ENCODE results near the gene LMAN2L.

The LMAN2L gene

GRCh38 chr2:96694816-96695455 lies 44.9 kb downstream of the LMAN2L start:
- no peak overlapping the region for H3K4me2 ChIP-seq (ENCODE audit: insufficient read depth, low read length)
- no peak overlapping the region for H2AFZ ChIP-seq (ENCODE audit: low read depth, low read length)
- no peaks in the 10 kb centered on the region for H3K27me3 ChIP-seq (ENCODE audit: insufficient read depth, low read length, poor library complexity)
- no peak overlapping the region for H3K27ac ChIP-seq (ENCODE audit: low read length)
- TF ChIP-seq, protein P1, sequence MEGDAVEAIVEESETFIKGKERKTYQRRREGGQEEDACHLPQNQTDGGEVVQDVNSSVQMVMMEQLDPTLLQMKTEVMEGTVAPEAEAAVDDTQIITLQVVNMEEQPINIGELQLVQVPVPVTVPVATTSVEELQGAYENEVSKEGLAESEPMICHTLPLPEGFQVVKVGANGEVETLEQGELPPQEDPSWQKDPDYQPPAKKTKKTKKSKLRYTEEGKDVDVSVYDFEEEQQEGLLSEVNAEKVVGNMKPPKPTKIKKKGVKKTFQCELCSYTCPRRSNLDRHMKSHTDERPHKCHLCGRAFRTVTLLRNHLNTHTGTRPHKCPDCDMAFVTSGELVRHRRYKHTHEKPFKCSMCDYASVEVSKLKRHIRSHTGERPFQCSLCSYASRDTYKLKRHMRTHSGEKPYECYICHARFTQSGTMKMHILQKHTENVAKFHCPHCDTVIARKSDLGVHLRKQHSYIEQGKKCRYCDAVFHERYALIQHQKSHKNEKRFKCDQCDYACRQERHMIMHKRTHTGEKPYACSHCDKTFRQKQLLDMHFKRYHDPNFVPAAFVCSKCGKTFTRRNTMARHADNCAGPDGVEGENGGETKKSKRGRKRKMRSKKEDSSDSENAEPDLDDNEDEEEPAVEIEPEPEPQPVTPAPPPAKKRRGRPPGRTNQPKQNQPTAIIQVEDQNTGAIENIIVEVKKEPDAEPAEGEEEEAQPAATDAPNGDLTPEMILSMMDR (IDR thresholded peaks at IDR 0.05; ENCODE audit: borderline replicate concordance, extremely low read depth, low read length, poor library complexity, severe bottlenecking) = no peak
- TF ChIP-seq EZH2 (IDR thresholded peaks at IDR 0.05; ENCODE audit: borderline replicate concordance, low read depth, low read length, severe bottlenecking) = no peak
- no peaks in the 10 kb centered on the region for H3K9me3 ChIP-seq (ENCODE audit: insufficient read depth, low read length, severe bottlenecking)
- H3K79me2 ChIP-seq (ENCODE audit: insufficient read depth, low read length) = no peaks in the 10 kb centered on the region
- no peak overlapping the region for H3K4me3 ChIP-seq (ENCODE audit: low read depth in 1 of 2, low read length in 2 of 2)
- no peaks in the 10 kb centered on the region for H3K4me1 ChIP-seq (ENCODE audit: insufficient read depth, low read length)
- ATAC-seq (ENCODE audit: insufficient read depth, low read depth) (no peak), DNase-seq (no peak)
- no peaks in the 10 kb centered on the region for H3K36me3 ChIP-seq (ENCODE audit: insufficient read depth, low read length)
- H4K20me1 ChIP-seq (ENCODE audit: insufficient read depth, low read length) = no peaks in the 10 kb centered on the region; the same call in 1 of the 2 replicates
- H3K9ac ChIP-seq (ENCODE audit: low read depth, low read length) = no peak overlapping the region

- no peak overlapping the region for H3K4me3 ChIP-seq (ENCODE audit: low read depth in 1 of 2, low read length in 2 of 2)
- H3K79me2 ChIP-seq (ENCODE audit: insufficient read depth, low read length) = no peaks in the 10 kb centered on the region
Observed at GRCh38 chr2:96694279-96694678, 45.6 kb downstream of the LMAN2L start.

GRCh38 chr2:96693286-96694200 lies 46.3 kb downstream of the LMAN2L start:
- H3K4me1 ChIP-seq (ENCODE audit: insufficient read depth, low read length) = no peaks in the 10 kb centered on the region
- no peak overlapping the region for H3K4me2 ChIP-seq (ENCODE audit: insufficient read depth, low read length)
- no peaks in the 10 kb centered on the region for H3K9me3 ChIP-seq (ENCODE audit: insufficient read depth, low read length, severe bottlenecking)
- no peak overlapping the region for H3K27ac ChIP-seq (ENCODE audit: low read length)
- DNase-seq (no peak), ATAC-seq (ENCODE audit: insufficient read depth, low read depth) (peak; percentile 32; the same call in 2 of the 3 replicates)
- TF ChIP-seq, protein P1 (IDR thresholded peaks at IDR 0.05; ENCODE audit: borderline replicate concordance, extremely low read depth, low read length, poor library complexity, severe bottlenecking) = no peak
- no peak for TF ChIP-seq EZH2 (IDR thresholded peaks at IDR 0.05; ENCODE audit: borderline replicate concordance, low read depth, low read length, severe bottlenecking)
- no peaks in the 10 kb centered on the region for H3K27me3 ChIP-seq (ENCODE audit: insufficient read depth, low read length, poor library complexity)
- H4K20me1 ChIP-seq (ENCODE audit: insufficient read depth, low read length) = no peaks in the 10 kb centered on the region; the same call in 1 of the 2 replicates
- no peak overlapping the region for H3K4me3 ChIP-seq (ENCODE audit: low read depth in 1 of 2, low read length in 2 of 2)
- no peak overlapping the region for H3K9ac ChIP-seq (ENCODE audit: low read depth, low read length)
- H3K79me2 ChIP-seq (ENCODE audit: insufficient read depth, low read length) = no peaks in the 10 kb centered on the region
- H3K36me3 ChIP-seq (ENCODE audit: insufficient read depth, low read length) = no peaks in the 10 kb centered on the region
- no peak overlapping the region for H2AFZ ChIP-seq (ENCODE audit: low read depth, low read length)

More at GRCh38 chr2:96694279-96694678, 45.6 kb downstream of the LMAN2L start:
- Histone ChIP-seq H3K9ac (ENCODE audit: low read depth, low read length) (no peak overlapping the region), H3K36me3 (ENCODE audit: insufficient read depth, low read length) (no peaks in the 10 kb centered on the region), H3K27me3 (ENCODE audit: insufficient read depth, low read length, poor library complexity) (no peaks in the 10 kb centered on the region), H3K4me2 (ENCODE audit: insufficient read depth, low read length) (no peak overlapping the region), H4K20me1 (ENCODE audit: insufficient read depth, low read length) (no peaks in the 10 kb centered on the region; the same call in 1 of the 2 replicates), H3K27ac (ENCODE audit: low read length) (no peak overlapping the region), H2AFZ (ENCODE audit: low read depth, low read length) (no peak overlapping the region), H3K4me1 (ENCODE audit: insufficient read depth, low read length) (no peaks in the 10 kb centered on the region), H3K9me3 (ENCODE audit: insufficient read depth, low read length, severe bottlenecking) (no peaks in the 10 kb centered on the region)
- no peak for ATAC-seq (ENCODE audit: insufficient read depth, low read depth)
- TF ChIP-seq, protein P1 (IDR thresholded peaks at IDR 0.05; ENCODE audit: borderline replicate concordance, extremely low read depth, low read length, poor library complexity, severe bottlenecking) = no peak
- no peak for DNase-seq
